HG03432 (cell line): ENCODE measurements around the gene AHDC1.
"Not testable (repeated sequence)": the region's sequence is repeated elsewhere in the genome, so short reads cannot be mapped to it uniquely, and the experiment has no call there.

Experiments used
- ATAC-seq: cut with Tn5 transposase; IDR thresholded peaks from one replicate; pipeline ENCODE4 v1.9.1; 2021; ENCODE audit warnings: mild to moderate bottlenecking, moderate library complexity; ENCODE audit not compliant: unreplicated experiment

Gene AHDC1

GRCh38 chr1:27519331-27520258, 84.3 kb downstream of the AHDC1 start:
- ATAC-seq = no peak

GRCh38 chr1:27518808-27519207, 85.1 kb downstream of the AHDC1 start:
- ATAC-seq = no peak

GRCh38 chr1:27517907-27518718, 85.8 kb downstream of the AHDC1 start:
- no peak for ATAC-seq

DNA sequence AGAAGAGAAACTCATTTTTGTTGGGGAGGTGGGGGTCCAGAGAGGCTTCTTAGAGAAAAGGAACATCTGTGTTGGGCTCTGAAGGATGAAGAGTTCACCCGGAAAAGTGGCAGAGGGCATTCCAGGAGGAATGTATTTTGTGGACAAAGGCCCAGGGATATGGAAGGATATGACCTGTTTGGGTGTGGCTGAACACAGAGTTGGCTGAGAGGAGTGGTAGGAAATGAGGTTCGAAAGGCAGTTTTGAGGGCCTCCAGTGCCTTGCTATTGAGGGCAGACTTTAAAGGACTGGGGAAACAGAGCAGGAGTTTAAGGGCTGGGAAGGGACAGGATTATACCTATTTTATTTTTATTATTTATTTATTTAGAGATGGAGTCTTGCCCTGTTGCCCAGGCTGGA, 86.6 kb downstream of the AHDC1 start:
- ATAC-seq = no peak

- no peak for ATAC-seq
Observed at GRCh38 chr1:27515626-27516025, 88.3 kb downstream of the AHDC1 start.

- ATAC-seq = no peak
Observed at GRCh38 chr1:27513958-27514357, 90.0 kb downstream of the AHDC1 start.

DNA sequence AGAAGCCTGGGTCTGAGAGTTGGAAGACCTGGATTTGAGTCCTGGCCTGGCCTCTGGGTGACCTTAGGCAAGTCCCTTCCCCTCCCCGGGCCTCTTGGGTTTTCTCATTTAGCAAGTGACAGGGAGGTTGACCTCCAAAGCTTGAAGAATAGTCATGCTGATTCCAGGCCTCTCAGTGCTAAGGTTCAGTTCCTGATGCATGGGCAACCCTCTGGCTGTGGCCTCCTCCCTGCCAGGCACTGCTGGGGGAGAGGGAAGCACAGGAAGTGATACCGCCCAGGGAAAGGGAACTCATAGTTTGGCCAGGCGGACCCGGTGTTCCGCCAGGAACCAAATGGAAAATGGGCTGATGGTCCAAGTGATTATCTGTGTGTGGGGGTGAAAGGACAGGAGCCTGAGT, 90.4 kb downstream of the AHDC1 start:
- no peak for ATAC-seq

DNA sequence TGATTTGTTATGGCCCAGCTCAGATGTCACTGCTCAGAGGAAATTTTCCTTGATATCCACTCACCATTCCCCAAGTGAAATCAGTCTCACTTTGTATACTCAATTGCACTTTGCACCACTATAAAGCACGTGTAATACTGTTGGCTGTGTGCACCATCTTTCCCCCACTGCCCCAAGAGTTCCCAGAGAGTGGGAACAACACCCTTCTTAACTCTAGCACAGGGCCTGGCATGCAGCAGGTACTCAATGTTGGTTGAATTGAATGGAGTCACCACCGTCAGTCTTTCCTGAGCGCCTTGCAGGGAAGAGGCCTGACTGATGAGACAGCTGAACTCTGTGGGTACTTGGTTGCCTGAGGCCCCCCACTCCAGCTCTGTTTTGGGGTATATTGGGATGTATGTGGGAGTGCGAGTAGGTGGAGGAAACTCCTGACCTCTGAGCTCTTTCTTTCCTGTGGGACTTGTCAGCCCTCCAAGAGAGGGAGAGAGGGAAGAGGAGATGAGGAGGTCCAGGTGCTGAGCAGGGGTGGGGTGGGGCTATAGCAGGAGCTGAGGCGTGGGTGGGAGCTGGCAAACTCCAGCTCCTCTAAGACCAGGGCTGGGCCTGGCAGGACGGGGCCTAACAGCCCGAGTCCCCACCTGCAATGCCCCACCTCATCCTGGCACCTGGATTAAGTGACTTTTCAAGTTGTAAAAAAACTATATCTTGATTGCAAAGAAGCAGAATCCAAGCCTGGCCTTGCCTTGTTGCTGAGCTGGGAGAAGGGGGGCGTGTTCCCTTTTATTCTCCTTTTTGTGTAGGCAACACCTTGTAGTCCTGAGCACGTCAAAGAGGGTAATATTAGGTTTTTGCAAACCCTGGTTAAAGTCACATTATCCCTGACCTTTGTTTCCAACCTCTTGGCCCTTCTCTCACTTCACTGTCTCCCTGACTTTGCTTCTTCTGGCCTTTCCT, 94.5 kb downstream of the AHDC1 start:
- no peak for ATAC-seq

GRCh38 chr1:27507960-27508665, 95.8 kb downstream of the AHDC1 start:
- ATAC-seq = no peak

- ATAC-seq = no peak
Observed at GRCh38 chr1:27506703-27507102, 97.2 kb downstream of the AHDC1 start.

DNA sequence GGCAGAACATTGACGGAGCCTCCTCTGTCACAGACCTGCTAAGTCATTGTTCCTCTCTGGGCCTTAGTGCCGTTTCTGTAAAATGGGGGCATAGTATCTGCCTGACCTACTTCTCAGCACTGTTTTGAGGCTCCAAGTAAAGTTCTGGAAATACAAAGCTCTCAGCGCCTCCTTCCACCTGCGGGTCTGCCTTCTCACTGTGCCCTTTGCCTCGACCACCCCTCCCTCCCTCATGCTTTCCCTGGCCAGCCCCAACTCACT, 98.6 kb downstream of the AHDC1 start:
- ATAC-seq = no peak

GRCh38 chr1:27504588-27505419, 99.1 kb downstream of the AHDC1 start:
- ATAC-seq = no peak

GRCh38 chr1:27503844-27504587, 99.9 kb downstream of the AHDC1 start:
- ATAC-seq = no peak

GRCh38 chr1:27503033-27503432, 100.9 kb downstream of the AHDC1 start:
- no peak for ATAC-seq

- not testable (repeated sequence) for ATAC-seq
Observed at GRCh38 chr1:27501159-27501558, 102.8 kb downstream of the AHDC1 start.

DNA sequence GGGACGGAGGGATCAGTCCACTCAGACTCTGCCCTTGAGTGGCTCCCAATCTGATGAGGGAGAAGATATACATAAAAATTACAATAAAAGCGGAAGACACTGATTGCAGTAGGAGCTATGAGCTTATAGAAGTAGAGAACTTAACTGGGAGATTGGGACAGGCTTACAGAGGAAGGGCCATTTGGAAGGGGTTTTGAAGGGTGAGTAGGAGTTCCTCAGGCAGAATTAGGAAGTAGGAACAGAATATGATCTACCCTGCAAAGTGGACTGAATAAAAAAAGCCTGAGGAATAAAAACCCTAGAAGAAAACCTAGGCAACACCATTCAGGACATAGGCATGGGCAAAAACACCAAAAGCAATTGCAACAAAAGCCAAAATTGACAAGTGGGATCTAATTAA, 104.8 kb downstream of the AHDC1 start:
- ATAC-seq = no peak

DNA sequence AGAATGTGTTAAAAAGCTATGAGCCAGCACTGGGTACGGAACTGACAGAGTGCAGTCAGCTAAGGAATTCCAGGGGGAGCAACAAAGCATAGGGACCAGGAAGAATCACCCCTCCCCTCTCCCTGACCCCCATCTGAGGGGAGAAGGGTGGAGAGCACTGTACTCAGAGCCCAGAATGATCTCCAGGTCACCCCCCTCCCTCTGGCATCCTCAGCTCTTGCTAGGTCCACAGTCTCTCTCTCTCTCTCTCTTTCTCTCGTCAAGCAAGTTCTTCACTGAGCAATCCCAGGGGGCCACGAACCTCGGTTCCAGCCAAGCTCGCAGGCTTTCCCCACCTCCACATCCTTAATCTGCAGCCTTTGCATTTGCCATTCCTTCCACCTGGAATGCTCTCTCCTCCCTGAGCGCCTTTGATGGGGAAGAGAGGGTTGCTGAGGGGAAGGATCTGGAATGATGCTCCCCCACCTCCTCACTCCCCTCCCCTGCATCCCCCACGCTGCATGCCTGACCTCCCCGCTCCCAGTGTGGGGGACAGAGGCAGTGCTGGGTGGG, 107.3 kb downstream of the AHDC1 start:
- no peak for ATAC-seq

GRCh38 chr1:27492796-27493195, 111.1 kb downstream of the AHDC1 start:
- ATAC-seq = no peak
